WTC11 (cell line): Measurements from ENCODE around the gene ADGRF1. TPM values are rescaled to one million over a fixed set of nuclear protein-coding genes. Genes with fewer than 3 reads are reported as not detected.

Source experiments
- ATAC-seq: fragments of 200-7000 bp; cut with Tn5 transposase; 2 replicates; pipeline ENCODE4 v1.10.0; 2021; ENCODE audit warnings: mild to moderate bottlenecking, moderate library complexity
- CTCF ChIA-PET: fragments of 300-600 bp; sonication (Branson Sonifier 250); formaldehyde crosslinking; loops from one replicate; lab custom pipeline; 2021; ENCODE audit warnings: antibody characterized with exemption; lab: Charles Lee
- POLR2A ChIA-PET: fragments of 350-600 bp; sonication (Branson Sonifier 250); formaldehyde crosslinking; loops from one replicate; lab custom pipeline; 2021; ENCODE audit warnings: antibody characterized with exemption; lab: Charles Lee
- DNase-seq: peaks from one replicate; pipeline ENCODE4 v3.0.0; 2021; ENCODE audit warnings: low spot score
- H3K27ac Mint-ChIP-seq: 2 replicates; pipeline ENCODE4 v1.8.0; 2021; ENCODE audit warnings: mixed read lengths
- H3K27me3 Mint-ChIP-seq: 2 replicates; pipeline ENCODE4 v1.8.0; 2021; ENCODE audit warnings: low read depth, mild to moderate bottlenecking, moderate library complexity, mixed read lengths
- H3K36me3 Mint-ChIP-seq: 2 replicates; pipeline ENCODE4 v1.8.0; 2021; ENCODE audit warnings: mixed read lengths
- H3K4me1 Mint-ChIP-seq: 2 replicates; pipeline ENCODE4 v1.8.0; 2022; ENCODE audit warnings: mixed read lengths
- H3K4me3 Mint-ChIP-seq: 2 replicates; pipeline ENCODE4 v1.8.0; 2021; ENCODE audit warnings: mild to moderate bottlenecking, moderate library complexity, mixed read lengths
- H3K9me3 Mint-ChIP-seq: 2 replicates; pipeline ENCODE4 v1.8.0; 2021; ENCODE audit warnings: mixed read lengths
- ARID4B ChIP-seq: sonication (generic); formaldehyde crosslinking; IDR thresholded peaks from 2 replicates; pipeline ENCODE4 v1.8.0; 2023; ENCODE audit warnings: missing genetic modification reagents, mild to moderate bottlenecking, borderline replicate concordance
- ERG ChIP-seq: fragments of 250-450 bp; sonication (Bioruptor Pico); IDR thresholded peaks from 2 replicates; pipeline ENCODE4 v1.8.0; 2021; ENCODE audit warnings: mild to moderate bottlenecking
- GRHL2 ChIP-seq: fragments of 250-450 bp; sonication (Bioruptor Pico); IDR thresholded peaks from 2 replicates; pipeline ENCODE4 v1.8.0; 2022; ENCODE audit warnings: mild to moderate bottlenecking, moderate library complexity; ENCODE audit not compliant: insufficient replicate concordance, severe bottlenecking
- GTF2I ChIP-seq: fragments of 250-450 bp; sonication (Bioruptor Pico); conservative IDR thresholded peaks from 2 replicates; pipeline ENCODE4 v1.4.0; 2021; ENCODE audit warnings: mild to moderate bottlenecking
- IRF2 ChIP-seq: sonication (generic); formaldehyde crosslinking; IDR thresholded peaks from 2 replicates; pipeline ENCODE4 v1.8.0; 2022; ENCODE audit warnings: low read depth, missing genetic modification reagents, borderline replicate concordance
- JAZF1 ChIP-seq: fragments of 250-450 bp; sonication (Bioruptor Pico); IDR thresholded peaks from 2 replicates; pipeline ENCODE4 v1.9.0; 2021; ENCODE audit warnings: moderate library complexity, mild to moderate bottlenecking, inconsistent platforms
- KAT7 ChIP-seq: sonication (generic); formaldehyde crosslinking; IDR thresholded peaks from 2 replicates; pipeline ENCODE4 v1.8.1; 2023; ENCODE audit warnings: missing genetic modification reagents, mild to moderate bottlenecking, borderline replicate concordance
- PREB ChIP-seq: sonication (generic); formaldehyde crosslinking; IDR thresholded peaks from 2 replicates; pipeline ENCODE4 v1.8.1; 2022; ENCODE audit warnings: mild to moderate bottlenecking, missing genetic modification reagents, moderate library complexity, borderline replicate concordance
- PRRX2 ChIP-seq: fragments of 250-450 bp; sonication (Bioruptor Pico); IDR thresholded peaks from 2 replicates; pipeline ENCODE4 v1.8.0; 2021; ENCODE audit warnings: mild to moderate bottlenecking
- RELA ChIP-seq: sonication (generic); formaldehyde crosslinking; IDR thresholded peaks from 2 replicates; pipeline ENCODE4 v1.8.1; 2022; ENCODE audit warnings: missing genetic modification reagents, mild to moderate bottlenecking, borderline replicate concordance
- RORB ChIP-seq: fragments of 250-450 bp; sonication (Bioruptor Pico); IDR thresholded peaks from 2 replicates; pipeline ENCODE4 v1.9.0; 2021; ENCODE audit warnings: mild to moderate bottlenecking
- STAT6 ChIP-seq: sonication (generic); formaldehyde crosslinking; conservative IDR thresholded peaks from 2 replicates; pipeline ENCODE4 v1.8.1; 2023; ENCODE audit warnings: mild to moderate bottlenecking, low read depth, missing genetic modification reagents, moderate library complexity
- TCF7 ChIP-seq: sonication (generic); formaldehyde crosslinking; IDR thresholded peaks from 2 replicates; pipeline ENCODE4 v1.8.0; 2022; ENCODE audit warnings: mild to moderate bottlenecking, low read depth, missing genetic modification reagents, moderate library complexity
- TEAD1 ChIP-seq: sonication (generic); formaldehyde crosslinking; IDR thresholded peaks from 2 replicates; pipeline ENCODE4 v1.8.0; 2022; ENCODE audit warnings: mild to moderate bottlenecking, missing genetic modification reagents
- ZBTB21 ChIP-seq: sonication (generic); formaldehyde crosslinking; IDR thresholded peaks from 2 replicates; pipeline ENCODE4 v1.8.1; 2023; ENCODE audit warnings: mild to moderate bottlenecking, missing genetic modification reagents, borderline replicate concordance
- ZNF219 ChIP-seq: sonication (generic); formaldehyde crosslinking; IDR thresholded peaks from 2 replicates; pipeline ENCODE4 v1.8.0; 2023; ENCODE audit warnings: missing genetic modification reagents, mild to moderate bottlenecking, borderline replicate concordance
- ZNF263 ChIP-seq: sonication (generic); formaldehyde crosslinking; IDR thresholded peaks from 2 replicates; pipeline ENCODE4 v1.8.1; 2022; ENCODE audit warnings: low read depth, mild to moderate bottlenecking, moderate library complexity, missing genetic modification reagents
- ZNF396 ChIP-seq: fragments of 250-450 bp; sonication (Bioruptor Pico); IDR thresholded peaks from 2 replicates; pipeline ENCODE4 v1.8.0; 2021; ENCODE audit warnings: mild to moderate bottlenecking, moderate library complexity, borderline replicate concordance
- ZNF416 ChIP-seq: fragments of 250-450 bp; sonication (Bioruptor Pico); IDR thresholded peaks from 2 replicates; pipeline ENCODE4 v1.9.0; 2021; ENCODE audit warnings: mild to moderate bottlenecking, inconsistent platforms
- ZNF532 ChIP-seq: fragments of 250-450 bp; sonication (Bioruptor Pico); IDR thresholded peaks from 2 replicates; pipeline ENCODE4 v1.9.0; 2021; ENCODE audit warnings: mild to moderate bottlenecking, borderline replicate concordance
- total RNA-seq: library from RNA; stranded (reverse); gene quantifications from 3 replicates; pipeline ENCODE4 v1.2.3, GENCODE V29; 2021

Gene ADGRF1
- total RNA-seq, 1 experiment from 2014 or later, result 0.26 TPM

- POLR2A ChIA-PET, result interaction anchor here (0.7 kb wide), 1 partner anchor 10 kb away, joined by 3 read pairs; no protein-coding TSS in a partner anchor
- Mint-ChIP-seq H3K9me3 (no peaks in the 10 kb centered on the region), H3K27me3 (no peaks in the 10 kb centered on the region), H3K4me1 (peaks cover 7% of the 10 kb centered on the region)
- DNase-seq, result no peak
- TF ChIP-seq RORB (CRISPR knock-in tag), result no peak
- no peak for TF ChIP-seq ZNF416
- TF ChIP-seq JAZF1, result no peak
- TF ChIP-seq ZNF396 (CRISPR knock-in tag), result no peak
- TF ChIP-seq GTF2I (CRISPR knock-in tag), result no peak
- no peak for TF ChIP-seq TCF7 (CRISPR knock-in tag)
- no peak for TF ChIP-seq KAT7 (CRISPR knock-in tag)
- TF ChIP-seq ERG (CRISPR knock-in tag), result no peak
- no peak for TF ChIP-seq STAT6 (CRISPR knock-in tag)
- TF ChIP-seq ZNF219 (CRISPR knock-in tag), result no peak
- TF ChIP-seq ZNF263, result no peak
- no peak for TF ChIP-seq ARID4B (CRISPR knock-in tag)
- no peak for TF ChIP-seq TEAD1 (CRISPR knock-in tag)
- no peak for TF ChIP-seq GRHL2 (CRISPR knock-in tag)
- no peak for TF ChIP-seq IRF2 (CRISPR knock-in tag)
- no peak for TF ChIP-seq PRRX2
- TF ChIP-seq PREB (CRISPR knock-in tag), result no peak
- TF ChIP-seq ZNF532 (CRISPR knock-in tag), result no peak
- no peak for TF ChIP-seq RELA
- no peak for TF ChIP-seq ZBTB21 (CRISPR knock-in tag)
- TF ChIP-seq, all 79 proteins: peak for 0
- ATAC-seq, result no peak
- H3K36me3 Mint-ChIP-seq, result no peaks in the 10 kb centered on the region
- no peak overlapping the region for H3K4me3 Mint-ChIP-seq
- no peak overlapping the region for H3K27ac Mint-ChIP-seq
- CTCF ChIA-PET, result interaction anchor here (2.5 kb wide), 1 partner anchor 181 kb away, joined by 9 read pairs; no protein-coding TSS in a partner anchor
Measured at GRCh38 chr6:47029865-47030561, 12.1 kb downstream of the ADGRF1 start.
